ENCODE data around the gene PLEK.

GRCh38 chr2:68390586-68390985, 25.5 kb downstream of the PLEK start:
- TF ChIP-seq CTCF (IDR thresholded peaks at IDR 0.05) (no peak), POLR2A (IDR thresholded peaks at IDR 0.05) (no peak)
